Measurements from ENCODE around the gene MAP3K7. TPM values are rescaled to one million over a fixed set of nuclear protein-coding genes. Genes with fewer than 3 reads are reported as not detected.

Gene MAP3K7
- polyA plus RNA-seq, 1 donor, result 35.3 TPM

DNA sequence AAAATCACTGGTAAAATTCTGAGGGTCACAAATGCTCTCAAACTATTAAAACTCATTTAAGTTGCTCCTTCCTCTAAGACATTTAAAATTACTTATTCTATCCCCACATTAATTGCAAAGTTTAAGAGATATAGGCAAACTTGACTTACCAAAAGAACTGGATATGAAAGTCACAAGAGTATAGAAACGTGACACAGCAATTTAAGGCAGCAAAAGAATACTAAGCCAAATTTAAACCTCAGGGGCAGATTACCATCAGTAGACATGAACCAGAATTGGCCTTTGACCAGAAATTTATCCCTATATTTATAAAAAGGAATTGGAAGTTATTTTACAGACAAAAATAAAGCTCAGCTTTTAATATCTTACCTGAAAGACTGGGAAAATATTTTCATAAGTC lies 56.0 kb downstream of the MAP3K7 start:
- DNase-seq (ENCODE audit: low read depth), result no peak

DNA sequence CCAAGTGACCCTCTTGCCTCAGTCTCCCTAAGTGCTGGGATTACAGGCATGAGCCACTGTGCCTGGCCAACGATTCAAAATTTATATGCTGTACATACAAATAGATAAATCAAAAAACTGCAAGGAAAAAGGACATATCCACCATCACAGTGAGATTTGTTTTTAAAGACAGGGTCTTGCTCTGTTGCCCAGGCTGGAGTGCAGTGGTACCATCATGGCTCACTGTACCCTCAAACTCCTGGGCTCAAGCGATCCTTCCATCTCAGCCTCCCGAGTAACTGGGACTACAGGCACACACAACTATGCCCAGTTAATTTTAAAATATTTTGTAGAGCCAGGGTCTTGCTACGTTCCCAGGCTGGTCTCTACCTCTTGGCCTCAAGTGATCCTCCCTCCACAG lies 61.5 kb downstream of the MAP3K7 start:
- no peak for DNase-seq (ENCODE audit: low read depth)

DNA sequence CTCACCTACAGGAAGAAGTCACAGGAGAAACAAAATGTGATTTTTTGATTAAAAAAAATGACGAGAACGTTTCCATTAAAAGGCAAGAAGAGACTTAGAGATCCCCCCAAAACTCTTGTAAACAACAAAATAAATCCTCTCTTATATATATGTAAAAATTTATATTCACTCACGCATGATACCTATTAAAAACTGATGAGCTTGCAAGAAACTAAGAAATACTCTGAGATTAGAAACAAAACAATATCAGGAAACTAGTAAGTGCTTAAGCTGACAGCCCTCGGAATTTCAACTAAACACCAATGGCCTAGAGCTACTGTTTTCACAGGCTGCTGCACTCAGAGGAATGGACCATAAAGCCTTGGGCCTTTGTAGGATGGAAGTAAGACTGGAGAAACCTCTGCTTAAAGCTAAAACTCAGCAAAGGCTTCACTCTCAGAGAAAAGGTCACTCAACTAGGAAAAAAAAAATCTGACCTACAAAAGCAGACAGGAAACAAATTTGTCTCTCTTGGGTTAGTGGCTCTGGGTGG lies 63.0 kb downstream of the MAP3K7 start:
- no peak for DNase-seq (ENCODE audit: low read depth)

DNA sequence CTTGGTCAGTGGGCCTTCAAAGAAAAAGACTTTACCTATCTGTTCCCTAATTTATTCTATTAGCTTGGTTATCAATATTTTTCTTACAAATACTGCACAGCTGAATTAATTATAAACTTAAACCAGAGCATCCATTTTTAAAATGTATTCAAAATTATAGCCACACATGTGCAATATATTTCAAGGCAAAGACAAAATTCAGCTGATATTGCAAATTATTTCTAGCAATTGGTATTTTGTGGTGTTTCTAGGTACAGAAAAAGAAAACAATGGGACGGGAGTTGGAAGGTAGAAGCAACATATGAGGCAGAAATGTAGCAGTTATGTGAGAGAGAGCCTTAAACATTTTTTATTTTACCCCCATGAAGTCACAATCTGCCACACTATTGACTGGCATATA lies 64.9 kb downstream of the MAP3K7 start:
- DNase-seq (ENCODE audit: low read depth), result no peak

DNA sequence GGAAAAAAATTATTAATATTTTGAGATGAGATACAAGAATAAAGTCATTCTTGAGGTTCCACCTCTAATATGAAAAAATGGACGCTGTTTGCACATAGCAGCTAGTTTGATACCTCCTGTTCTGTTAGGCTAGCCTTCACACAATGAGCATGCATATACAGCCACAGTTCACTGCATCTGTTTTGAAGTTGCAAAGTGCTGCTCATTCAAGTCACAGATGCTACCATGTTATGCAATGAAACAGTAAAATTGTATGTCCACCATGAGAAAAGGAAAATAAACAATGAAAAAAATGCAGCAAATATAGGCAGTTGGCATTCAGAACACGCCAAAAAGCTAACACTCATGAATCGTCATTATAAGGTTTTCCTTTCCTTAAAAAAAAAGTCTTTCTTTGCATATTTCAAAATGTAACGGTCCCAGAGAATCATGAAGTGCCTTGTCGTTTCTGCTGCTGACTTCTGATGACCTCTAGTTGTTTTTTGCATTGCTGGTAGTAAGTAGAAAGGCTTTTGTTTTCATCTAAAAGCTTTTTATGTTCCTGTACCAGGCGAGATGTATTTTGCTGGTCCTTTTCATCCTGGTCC lies 70.7 kb downstream of the MAP3K7 start:
- no peak for DNase-seq (ENCODE audit: low read depth)

DNA sequence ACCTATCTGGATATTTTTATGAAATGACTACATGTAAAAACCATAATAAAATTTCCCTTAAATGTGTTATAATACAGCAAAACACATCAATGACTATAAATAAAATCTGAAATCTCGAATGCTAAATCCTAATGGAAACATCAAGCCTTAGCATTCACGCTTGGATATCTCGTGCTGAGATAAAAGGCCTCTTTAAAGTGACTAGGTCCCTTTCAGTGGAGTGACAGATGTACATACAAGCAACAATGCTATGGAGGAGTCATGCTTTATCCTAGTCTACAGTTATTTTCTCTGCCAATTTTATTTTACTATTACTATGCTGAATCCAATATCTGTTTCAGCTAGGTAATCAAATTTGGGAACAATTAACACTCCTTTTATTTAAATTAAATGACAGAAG lies 72.4 kb downstream of the MAP3K7 start:
- DNase-seq (ENCODE audit: low read depth), result no peak

DNA sequence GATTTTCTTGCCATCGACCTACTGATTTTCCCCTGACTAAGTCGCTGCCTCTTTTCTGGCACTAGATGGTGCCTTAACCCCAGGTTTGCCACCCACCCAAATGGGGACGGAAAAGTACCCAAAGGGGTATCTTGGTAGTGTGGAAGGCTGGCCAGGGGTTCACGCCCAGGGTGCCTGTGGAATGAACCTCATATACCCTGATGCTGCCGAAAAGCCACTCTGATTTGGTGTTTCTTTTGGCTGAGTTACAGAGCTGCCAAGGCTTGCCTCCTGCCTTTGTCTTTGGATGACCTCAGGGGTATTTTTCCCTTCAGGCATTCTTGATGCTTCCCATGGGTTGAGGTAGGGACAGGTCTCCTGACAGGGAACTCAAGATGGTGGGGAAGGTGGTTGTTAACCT lies 78.1 kb downstream of the MAP3K7 start:
- DNase-seq (ENCODE audit: low read depth), result no peak

DNA sequence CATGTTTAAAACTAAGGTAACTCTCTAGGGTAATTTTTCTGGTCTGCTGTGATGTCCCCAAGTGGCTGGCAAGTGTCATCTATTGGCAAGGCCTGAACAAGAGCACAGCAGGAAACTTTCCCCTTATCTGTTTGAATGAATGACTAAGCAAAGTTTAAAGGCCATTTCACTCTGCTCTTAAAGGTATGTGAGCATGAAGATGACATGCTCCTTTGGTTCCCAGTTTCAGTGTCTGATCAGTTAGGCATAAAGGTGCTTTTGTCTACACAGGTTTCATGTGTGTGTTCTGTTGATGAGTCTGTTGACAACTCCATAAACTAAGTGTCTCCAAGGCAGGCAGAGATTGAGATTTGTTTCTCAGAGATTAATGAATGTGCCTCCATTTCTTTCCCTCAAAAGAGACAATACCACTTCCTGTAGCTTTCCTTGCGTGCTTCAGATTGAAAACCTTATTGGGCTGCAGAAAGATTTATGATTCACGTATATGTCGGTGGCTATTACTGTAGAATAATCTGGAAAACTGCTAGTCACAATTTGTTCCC lies 83.9 kb downstream of the MAP3K7 start:
- DNase-seq (ENCODE audit: low read depth), result no peak

DNA sequence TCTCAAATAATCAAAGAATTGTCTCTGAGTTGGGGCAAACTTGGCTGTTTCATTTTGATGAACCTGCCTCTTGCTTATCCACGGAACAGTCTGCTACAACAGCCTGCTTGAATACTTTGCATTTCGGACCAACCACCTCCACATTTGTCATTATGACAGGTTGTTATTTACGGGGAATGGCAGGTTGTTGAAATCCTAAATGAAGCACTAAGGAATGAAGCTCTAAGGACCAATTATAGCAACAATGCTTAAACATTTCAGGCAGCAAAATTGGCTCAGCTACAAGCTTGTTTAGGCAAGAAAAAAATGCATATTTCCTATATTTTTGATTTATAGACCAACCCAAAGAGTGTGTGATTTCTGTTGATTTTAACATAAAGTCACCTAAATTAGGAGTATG lies 84.5 kb downstream of the MAP3K7 start:
- DNase-seq (ENCODE audit: low read depth), result no peak

DNA sequence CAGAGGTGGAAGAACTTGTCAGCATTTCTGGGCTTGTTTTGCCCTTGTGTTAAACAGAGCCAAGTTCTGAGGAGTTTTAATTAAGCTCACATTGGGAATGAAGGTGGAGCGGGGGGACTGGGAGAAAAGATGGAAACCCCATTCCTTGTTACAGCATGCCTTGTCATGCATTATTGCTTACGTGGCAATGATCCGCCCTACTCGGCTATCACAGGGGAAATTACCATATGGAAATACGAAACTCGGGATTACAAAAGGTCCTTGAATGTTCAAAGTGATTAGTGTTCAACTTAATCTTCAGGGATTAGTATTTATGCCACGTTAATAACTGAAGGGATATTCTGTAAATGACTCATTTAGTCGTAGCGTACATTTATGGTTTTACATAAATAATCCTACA lies 86.4 kb downstream of the MAP3K7 start:
- DNase-seq (ENCODE audit: low read depth), result no peak

DNA sequence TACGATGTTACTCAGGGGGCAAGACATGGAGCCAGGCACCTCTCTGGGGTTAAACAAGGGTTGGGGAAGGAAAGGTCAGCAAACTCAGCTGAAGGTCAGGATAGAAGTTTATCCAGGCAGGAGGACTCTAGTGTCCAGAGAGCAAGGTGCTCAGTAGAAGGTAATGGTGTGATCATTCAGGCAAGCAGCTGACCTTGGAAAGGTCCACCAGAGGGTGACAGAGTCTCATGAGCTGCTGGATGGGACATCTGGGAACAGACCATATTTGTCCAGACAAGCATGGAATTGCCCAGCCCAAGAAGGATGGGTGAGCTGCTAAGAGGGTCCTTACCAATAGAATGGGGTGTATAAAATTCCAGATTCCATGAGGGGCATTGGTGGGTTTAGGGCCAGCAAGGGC lies 89.5 kb downstream of the MAP3K7 start:
- no peak for DNase-seq (ENCODE audit: low read depth)

DNA sequence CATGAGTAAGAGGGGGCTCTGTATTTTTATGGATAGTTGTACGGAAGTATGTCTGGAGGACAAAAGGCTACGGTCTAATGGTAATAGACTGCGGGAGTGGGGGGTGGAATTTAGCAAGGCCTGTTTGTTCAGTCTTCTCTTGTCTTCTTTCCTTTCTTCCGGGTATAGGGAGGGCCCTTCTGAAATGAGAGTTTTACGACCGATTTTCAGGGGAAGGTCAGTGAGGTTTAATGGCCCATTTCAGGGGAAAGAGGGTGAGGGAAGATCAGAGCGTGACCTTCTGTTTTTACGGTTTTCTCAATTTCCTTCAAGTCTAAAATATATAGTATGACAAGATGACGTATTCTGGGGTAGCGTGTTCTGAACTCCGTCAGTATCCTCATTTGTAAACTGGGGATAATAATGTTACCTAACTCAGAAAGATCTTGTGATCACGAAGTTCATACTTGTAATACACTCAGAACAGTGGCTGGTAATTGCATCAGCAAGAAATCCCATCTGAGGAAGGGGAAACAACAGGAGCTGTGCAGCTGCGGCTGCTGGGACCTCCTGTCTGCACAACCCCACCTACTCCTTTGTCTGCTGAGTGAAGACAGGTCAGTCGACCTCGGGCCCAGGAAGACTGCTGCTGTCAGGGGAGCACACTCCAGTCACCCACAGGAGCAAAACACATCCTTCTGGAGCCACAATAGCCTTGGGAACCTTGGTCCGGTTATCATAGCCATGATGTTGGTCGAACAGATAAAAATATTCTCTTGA lies 90.4 kb downstream of the MAP3K7 start:
- no peak for DNase-seq (ENCODE audit: low read depth)

DNA sequence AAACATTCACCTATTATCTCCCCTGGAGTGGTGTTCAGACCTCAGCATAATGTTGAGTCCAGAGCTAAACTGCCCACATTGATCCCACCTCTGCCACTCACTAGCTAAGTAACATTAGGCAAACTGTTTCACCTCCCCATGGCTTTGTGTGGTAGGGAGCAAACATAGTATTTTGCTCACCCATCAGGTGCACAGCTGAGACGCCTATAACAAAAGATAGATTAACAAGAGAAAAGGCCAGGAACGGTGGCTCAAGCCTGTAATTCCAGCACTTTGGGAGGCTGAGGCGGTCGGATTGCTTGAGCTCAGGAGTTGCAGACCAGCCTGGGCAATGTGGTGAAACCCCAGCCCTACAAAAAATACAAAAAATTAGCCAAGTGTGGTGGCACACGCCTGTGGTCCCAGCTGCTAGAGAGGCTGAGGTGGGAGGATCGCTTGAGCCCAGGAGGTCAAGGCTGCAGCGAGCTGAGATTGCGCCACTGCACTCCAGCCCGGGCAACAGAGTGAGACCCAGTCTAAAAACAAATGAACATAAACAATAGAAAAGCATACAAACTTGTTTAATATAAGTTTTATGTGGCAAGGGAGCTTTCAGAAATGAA lies 91.6 kb downstream of the MAP3K7 start:
- DNase-seq (ENCODE audit: low read depth), result no peak

DNA sequence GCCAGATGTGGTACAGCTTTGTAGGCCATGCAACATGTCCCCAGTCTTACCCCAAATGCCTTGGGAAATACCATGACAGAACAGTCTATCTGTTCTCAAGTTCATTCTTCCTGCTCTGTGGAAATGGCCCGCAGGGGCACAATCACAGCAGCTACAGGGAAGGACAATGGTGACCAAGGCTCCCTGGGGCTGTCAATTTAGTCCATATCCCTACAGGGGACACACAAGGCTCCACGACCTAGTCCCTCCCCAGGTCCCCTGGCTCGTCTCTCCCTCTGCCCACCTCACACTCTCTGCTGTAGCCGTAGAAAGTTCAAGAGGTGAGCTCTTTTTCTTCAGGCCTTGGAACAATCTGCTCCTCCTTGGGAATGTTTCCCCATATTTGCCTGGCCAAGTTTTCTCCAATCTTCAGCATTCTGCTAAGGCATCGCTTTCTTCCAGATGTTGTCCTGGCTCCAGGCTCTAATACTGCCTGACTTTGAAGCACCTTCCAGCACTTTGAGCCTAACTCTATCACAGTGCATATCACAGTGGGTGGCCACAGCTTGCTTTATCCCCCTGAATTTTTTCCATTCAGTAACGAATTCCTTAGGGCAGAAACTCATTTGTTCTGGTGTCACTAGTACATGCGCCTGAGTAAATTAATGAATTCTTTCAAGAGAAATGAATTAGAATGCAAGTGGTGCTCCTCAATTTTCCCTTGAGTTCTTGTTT lies 92.6 kb downstream of the MAP3K7 start:
- peak; percentile 25 for DNase-seq (ENCODE audit: low read depth)

DNA sequence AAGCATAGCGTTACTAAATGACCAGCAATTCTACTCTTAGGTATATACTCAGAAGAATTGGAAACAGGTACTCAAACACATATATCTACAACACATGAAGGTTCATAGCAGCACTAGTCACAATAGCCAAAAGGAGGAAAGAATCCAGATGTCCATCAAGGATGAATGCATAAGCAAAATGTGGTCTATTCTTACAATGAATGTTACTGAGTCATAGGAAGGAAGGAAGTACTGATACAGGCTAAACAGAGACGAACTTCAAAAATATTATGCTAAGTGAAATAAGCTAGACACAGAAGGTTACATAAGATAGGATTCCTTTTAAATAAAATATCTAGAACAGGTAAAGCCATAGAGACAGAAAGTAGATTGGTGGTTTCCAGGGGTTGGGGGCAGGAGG lies 93.5 kb downstream of the MAP3K7 start:
- no peak for DNase-seq (ENCODE audit: low read depth)

DNA sequence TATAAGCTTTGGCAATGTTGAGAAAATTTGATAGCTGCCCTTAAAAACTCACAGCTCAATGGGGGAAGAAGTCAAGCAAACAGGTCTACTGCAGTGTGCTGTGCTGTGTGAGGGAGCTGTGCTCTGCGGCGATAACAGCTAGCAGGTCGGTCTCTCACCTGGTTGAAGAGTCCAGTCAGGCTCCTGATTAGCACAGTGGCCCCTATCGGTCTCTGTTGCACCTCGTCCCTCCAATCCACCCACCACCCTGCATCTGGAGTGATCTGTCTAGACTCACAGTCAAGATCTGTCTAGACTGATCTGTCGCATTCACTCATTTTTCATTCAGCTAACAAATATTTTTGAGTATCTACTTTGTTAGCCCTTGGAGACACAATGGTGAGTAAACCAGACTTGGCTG lies 94.1 kb downstream of the MAP3K7 start:
- no peak for DNase-seq (ENCODE audit: low read depth)

DNA sequence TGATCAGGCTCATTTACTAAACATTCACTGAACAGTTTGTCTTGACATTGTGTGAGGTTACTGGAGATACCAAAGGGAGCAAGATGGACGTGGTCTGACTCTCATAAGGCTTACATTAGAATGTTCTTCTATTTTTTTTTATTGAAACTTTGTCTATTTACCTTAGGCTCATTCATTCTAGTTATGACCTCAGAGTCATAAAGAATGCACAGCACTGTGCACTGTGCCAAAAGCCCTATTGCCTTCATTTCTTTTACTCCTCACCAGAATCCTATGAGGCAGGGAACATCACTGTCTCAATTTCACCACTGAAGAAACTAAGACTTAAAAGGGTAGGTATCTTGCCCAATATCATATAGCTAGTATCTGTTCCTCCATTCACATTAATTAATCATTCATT lies 94.5 kb downstream of the MAP3K7 start:
- DNase-seq (ENCODE audit: low read depth), result no peak

DNA sequence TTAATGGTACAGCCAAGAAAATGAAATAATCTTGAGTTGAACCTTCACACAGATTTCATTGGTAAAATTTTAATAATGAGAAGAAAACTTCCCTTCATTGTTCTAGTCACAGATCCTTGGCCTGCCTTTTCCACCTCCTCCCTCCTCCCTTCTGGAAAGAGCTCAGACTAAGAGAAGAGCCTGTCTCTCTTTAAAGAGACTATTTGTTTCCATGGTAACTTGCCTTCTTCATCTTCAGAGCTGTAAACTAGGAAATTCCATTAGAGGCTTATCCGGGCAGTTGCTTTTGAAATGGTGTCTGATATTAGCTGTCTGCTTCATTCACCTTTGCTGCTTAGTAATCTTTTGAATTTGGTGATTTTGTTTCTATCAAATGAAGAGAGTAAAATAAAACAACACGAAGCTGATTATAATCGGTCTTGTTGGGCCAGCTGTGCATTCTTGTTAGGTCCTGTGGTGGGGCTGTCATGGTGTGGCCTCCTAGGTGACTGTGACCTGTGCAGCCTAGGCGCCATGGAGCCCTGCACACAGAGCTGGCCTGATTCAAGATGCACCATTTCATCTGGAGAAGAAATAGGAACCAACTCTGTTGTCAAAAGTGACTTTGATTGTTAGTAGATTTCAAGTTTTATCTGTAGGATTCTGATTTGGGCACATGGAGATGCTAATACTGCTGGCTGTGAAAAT lies 96.7 kb downstream of the MAP3K7 start:
- no peak for DNase-seq (ENCODE audit: low read depth)

DNA sequence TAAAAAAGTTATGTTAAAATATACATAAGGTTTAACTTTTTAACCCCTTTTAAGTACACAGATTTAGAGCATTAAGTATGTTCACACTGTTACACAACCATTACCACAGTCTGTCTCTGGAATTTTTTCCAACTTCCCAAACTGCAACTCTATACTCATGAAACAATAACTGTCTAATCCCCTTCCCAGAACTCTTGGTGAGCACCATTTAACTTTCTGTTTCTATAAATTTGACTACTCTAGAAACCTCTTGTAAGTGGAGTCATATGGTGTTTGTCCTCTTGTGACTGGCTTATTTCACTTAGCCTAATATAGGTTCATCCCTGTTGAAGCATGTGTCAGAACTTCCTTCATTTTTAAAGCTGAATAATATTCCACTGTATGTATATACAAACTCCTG lies 98.1 kb downstream of the MAP3K7 start:
- no peak for DNase-seq (ENCODE audit: low read depth)

DNA sequence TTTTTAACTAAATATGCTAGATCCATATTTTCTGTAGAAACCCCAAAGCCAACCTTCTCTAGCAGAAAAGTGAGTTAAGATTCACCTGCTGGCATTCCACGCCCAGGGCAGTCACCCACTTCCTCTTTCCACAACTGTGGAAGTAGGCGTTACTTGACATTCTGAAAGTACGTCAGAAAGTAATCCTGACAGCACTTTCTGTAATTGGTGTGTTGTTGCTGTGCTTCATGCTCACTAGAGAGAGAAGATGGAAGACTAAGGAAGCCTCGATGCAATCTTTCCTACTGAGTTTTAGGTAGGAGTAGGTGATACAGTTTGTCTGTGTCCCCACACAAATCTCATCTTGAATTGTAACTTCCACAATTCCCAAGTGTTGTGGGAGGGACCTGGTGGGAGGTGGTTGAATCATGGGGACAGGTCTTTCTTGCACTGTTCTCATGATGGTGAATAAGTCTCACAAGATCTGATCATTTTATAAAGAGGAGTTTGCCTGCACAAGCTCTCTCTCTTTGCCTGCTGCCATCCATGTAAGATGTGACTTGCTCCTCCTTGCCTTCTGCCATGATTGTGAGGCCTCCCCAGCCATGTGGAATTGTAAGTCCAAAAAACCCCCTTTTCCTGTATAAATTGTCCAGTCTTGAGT lies 101.1 kb downstream of the MAP3K7 start:
- no peak for DNase-seq (ENCODE audit: low read depth)

DNA sequence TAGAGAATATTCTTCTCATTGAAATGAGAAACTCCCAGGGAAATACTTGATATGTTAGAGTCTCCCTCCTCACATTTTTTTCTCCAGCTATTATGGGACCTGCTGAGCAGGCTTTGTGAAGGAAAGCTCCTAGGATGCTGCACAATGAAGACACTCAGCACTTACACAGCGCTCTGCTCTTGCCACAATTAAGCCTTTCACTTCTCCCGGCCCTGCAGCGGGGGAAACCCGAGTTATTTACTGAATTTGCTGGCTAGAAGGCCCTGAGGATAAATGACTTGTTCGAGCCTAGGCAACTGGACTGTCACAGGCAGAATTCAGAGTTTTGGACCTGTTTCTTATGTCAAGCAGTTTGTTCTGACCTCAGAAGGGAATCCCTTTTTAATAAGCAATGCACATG lies 102.0 kb downstream of the MAP3K7 start:
- no peak for DNase-seq (ENCODE audit: low read depth)
